Kidney (tissue), 14 donors: Measurements from ENCODE around the gene GALNT9. TPM values are rescaled to one million over a fixed set of nuclear protein-coding genes. Genes with fewer than 3 reads are reported as not detected.
A peak's percentile ranks its signal among the peaks of the same experiment; 100 is the strongest.

Experiments used
- DNase-seq, 5 donors: peaks; one replicate each; pipeline ENCODE4 v3.0.0-alpha.2; 2013 to 2020
- FAIRE-seq: peaks from 2 replicates; lab custom pipeline; 2012; peaks lifted over from hg19 to GRCh38; lab: Jason Lieb, UNC
- H3K27ac ChIP-seq, 2 donors: one replicate each; pipeline ENCODE4 v1.7.0; 2013; ENCODE audit warnings: low read depth in 2 of 2, low read length in 2 of 2, inconsistent platforms in 1 of 2
- H3K27me3 ChIP-seq: one replicate; pipeline ENCODE4 v1.7.1; 2013; ENCODE audit warnings: low read length, inconsistent platforms; ENCODE audit not compliant: control insufficient read depth, insufficient read depth
- H3K36me3 ChIP-seq, 3 donors: one replicate each; pipeline versions ENCODE4 v1.7.0 to v1.7.1; 2013; ENCODE audit warnings: low read length in 3 of 3, control low read depth in 1 of 3, inconsistent platforms in 1 of 3; ENCODE audit not compliant: insufficient read depth in 3 of 3, control insufficient read depth in 2 of 3
- H3K4me1 ChIP-seq, 3 donors: one replicate each; pipeline versions ENCODE4 v1.7.0 to v1.7.1; 2013; ENCODE audit warnings: low read length in 3 of 3, inconsistent platforms in 1 of 3, low read depth in 1 of 3; ENCODE audit not compliant: control insufficient read depth in 2 of 3, insufficient read depth in 2 of 3
- H3K4me3 ChIP-seq, 3 donors: one replicate each; pipeline versions ENCODE4 v1.7.0 to v1.8.1; 2013; ENCODE audit warnings: low read length in 3 of 3, control low read depth in 1 of 3, inconsistent platforms in 1 of 3
- H3K9ac ChIP-seq, 3 donors: one replicate each; pipeline versions ENCODE4 v1.7.0 to v1.7.1; 2013; ENCODE audit warnings: low read length in 3 of 3, control low read depth in 1 of 3, inconsistent platforms in 1 of 3
- H3K9me3 ChIP-seq, 3 donors: one replicate each; pipeline versions ENCODE4 v1.7.0 to v1.7.1; 2013; ENCODE audit warnings: low read length in 3 of 3, control low read depth in 1 of 3, inconsistent platforms in 1 of 3; ENCODE audit not compliant: control insufficient read depth in 2 of 3, insufficient read depth in 1 of 3
- CTCF ChIP-seq: IDR thresholded peaks from 3 replicates; pipeline ENCODE4 v1.5.1; 2012; ENCODE audit warnings: mild to moderate bottlenecking, moderate library complexity, borderline replicate concordance; ENCODE audit not compliant: insufficient read depth; ENCODE audit errors: extremely low read depth
- intact Hi-C: fragments of 100-400 bp; cut with DNase I; formaldehyde crosslinking; loops from one replicate; pipeline ENCODE4 v1.11.1; 2022
- polyA plus RNA-seq: library from polyadenylated mRNA; stranded (reverse); fragments of 350-450 nt; fragmentation: Illumina TruSeq; extraction: RNeasy Lipid Tissue Mini Kit (QIAGEN cat#74804); gene quantifications from one replicate; pipeline ENCODE4 v1.2.3, GENCODE V29; 2014; ENCODE audit warnings: low read depth, low replicate concordance; ENCODE audit not compliant: insufficient read depth
- total RNA-seq: library from RNA; stranded (reverse); fragmentation: NEBNext Ultra II Directional; extraction: Animal tissue kit (Norgen Biotek cat#: 25700); gene quantifications from one replicate; pipeline ENCODE4 v1.2.1, GENCODE V29; 2021
- donor health status: control.
- donor health status: control.
- donor health status: control.
- donor health status: control.
- donor health status: control.
- donor health status: DM: yes; HTN: yes; CAD: no.
- donor health status: Normal renal cell carcinoma (clear cell type).

The GALNT9 gene
- total and polyA plus RNA-seq, 2 donors from 2014 or later, result 4.8 to 20.7 TPM

GRCh38 chr12:132276827-132277373, 52.5 kb downstream of the GALNT9 start:
- Histone ChIP-seq H3K36me3 (no peaks in the 10 kb centered on the region), H3K4me1 (peaks cover 8 to 29% (median 18%) of the 10 kb centered on the region in 3 donors), H3K9me3 (no peaks in the 10 kb centered on the region), H3K4me3 (peak overlapping the region in 2 of 3 donors; percentile 3 to 46), H3K27ac (no peak overlapping the region), H3K27me3 (no peaks in the 10 kb centered on the region), H3K9ac (no peak overlapping the region)
- intact Hi-C loops, result no loop called here
- FAIRE-seq (no peak), DNase-seq (peak in 3 of 5 donors; percentile 70 to 82 (median 75))
- TF ChIP-seq CTCF, result no peak

GRCh38 chr12:132276066-132276826, 53.1 kb downstream of the GALNT9 start:
- intact Hi-C loops, result no loop called here
- Histone ChIP-seq H3K36me3 (no peaks in the 10 kb centered on the region), H3K27ac (no peak overlapping the region), H3K4me1 (peaks cover 8 to 29% (median 15%) of the 10 kb centered on the region in 3 donors), H3K9ac (no peak overlapping the region), H3K27me3 (no peaks in the 10 kb centered on the region), H3K9me3 (no peaks in the 10 kb centered on the region), H3K4me3 (peak overlapping the region in 1 of 3 donors; percentile 3)
- FAIRE-seq (no peak), DNase-seq (peak in 1 of 5 donors; percentile 61)
- TF ChIP-seq CTCF, result no peak

GRCh38 chr12:132275631-132276030, 53.8 kb downstream of the GALNT9 start:
- no peak overlapping the region for H3K27ac ChIP-seq
- no peaks in the 10 kb centered on the region for H3K9me3 ChIP-seq
- H3K9ac ChIP-seq, result no peak overlapping the region
- FAIRE-seq (no peak), DNase-seq (peak in 1 of 5 donors; percentile 66)
- peaks cover 8 to 29% (median 15%) of the 10 kb centered on the region in 3 donors for H3K4me1 ChIP-seq
- H3K4me3 ChIP-seq, result peak overlapping the region in 1 of 3 donors; percentile 4
- no peak for TF ChIP-seq CTCF
- no peaks in the 10 kb centered on the region for H3K36me3 ChIP-seq
- intact Hi-C loops, result no loop called here
- no peaks in the 10 kb centered on the region for H3K27me3 ChIP-seq
